Activated naive CD8-positive, alpha-beta T cell treated with anti-CD3 and anti-CD28 coated beads, Interleukin-2, amount 10 ng/mL, durations not matched to agents 7 days and 5 days (primary cell): ENCODE measurements around the gene HMGCLL1. TPM values are rescaled to one million over a fixed set of nuclear protein-coding genes. Genes with fewer than 3 reads are reported as not detected.

ENCODE experiments used
- ATAC-seq: fragments of 150-1000 bp; cut with Tn5 transposase; one replicate; pipeline ENCODE4 v1.10.0; 2021; ENCODE audit warnings: low read depth, moderate library complexity
- POLR2A ChIA-PET: fragments of 350-600 bp; sonication (Branson Sonifier 250); formaldehyde crosslinking; loops from one replicate; lab custom pipeline; 2021; ENCODE audit warnings: antibody characterized with exemption; lab: Charles Lee
- DNase-seq: peaks from one replicate; pipeline ENCODE4 v3.0.0; 2021
- H3K27ac Mint-ChIP-seq: one replicate; pipeline ENCODE4 v1.8.0; 2022; ENCODE audit warnings: mild to moderate bottlenecking, mixed read lengths
- H3K27me3 Mint-ChIP-seq: one replicate; pipeline ENCODE4 v1.8.0; 2022; ENCODE audit warnings: mild to moderate bottlenecking, moderate library complexity, mixed read lengths
- H3K36me3 Mint-ChIP-seq: one replicate; pipeline ENCODE4 v1.8.0; 2021; ENCODE audit warnings: mild to moderate bottlenecking, mixed read lengths
- H3K4me1 Mint-ChIP-seq: one replicate; pipeline ENCODE4 v1.8.0; 2021; ENCODE audit warnings: mixed read lengths
- H3K4me3 Mint-ChIP-seq: one replicate; pipeline ENCODE4 v1.8.0; 2022; ENCODE audit warnings: mild to moderate bottlenecking, moderate library complexity, mixed read lengths
- H3K9me3 Mint-ChIP-seq: one replicate; pipeline ENCODE4 v1.8.0; 2021; ENCODE audit warnings: mixed read lengths
- total RNA-seq, 2 experiments: library from RNA; stranded (reverse); gene quantifications; one replicate each; pipeline ENCODE4 v1.2.3, GENCODE V29; 2021

Gene HMGCLL1
- total RNA-seq, 2 experiments from 2014 or later, result not detected

GRCh38 chr6:55449225-55449624 is 129.8 kb downstream of the HMGCLL1 start:
- ATAC-seq, result no peak
- no peak overlapping the region for H3K4me3 Mint-ChIP-seq
- POLR2A ChIA-PET, result no interaction called here
- no peak overlapping the region for H3K27ac Mint-ChIP-seq
- peaks cover 3% of the 10 kb centered on the region for H3K9me3 Mint-ChIP-seq
- no peaks in the 10 kb centered on the region for H3K4me1 Mint-ChIP-seq
- H3K27me3 Mint-ChIP-seq, result no peaks in the 10 kb centered on the region
- no peaks in the 10 kb centered on the region for H3K36me3 Mint-ChIP-seq
- DNase-seq, result no peak

- no peak for ATAC-seq
- Mint-ChIP-seq H3K27me3 (no peaks in the 10 kb centered on the region), H3K27ac (no peak overlapping the region), H3K36me3 (no peaks in the 10 kb centered on the region), H3K4me3 (no peak overlapping the region), H3K9me3 (peaks cover 3% of the 10 kb centered on the region), H3K4me1 (no peaks in the 10 kb centered on the region)
- DNase-seq, result no peak
- POLR2A ChIA-PET, result no interaction called here
Observed at GRCh38 chr6:55448451-55448850, 130.5 kb downstream of the HMGCLL1 start.

- no peaks in the 10 kb centered on the region for H3K4me1 Mint-ChIP-seq
- ATAC-seq, result no peak
- DNase-seq, result no peak
- POLR2A ChIA-PET, result no interaction called here
- H3K9me3 Mint-ChIP-seq, result peaks cover 3% of the 10 kb centered on the region
- H3K36me3 Mint-ChIP-seq, result no peaks in the 10 kb centered on the region
- H3K27ac Mint-ChIP-seq, result no peak overlapping the region
- no peak overlapping the region for H3K4me3 Mint-ChIP-seq
- H3K27me3 Mint-ChIP-seq, result no peaks in the 10 kb centered on the region
Observed at GRCh38 chr6:55447891-55448290, 131.1 kb downstream of the HMGCLL1 start.

DNA sequence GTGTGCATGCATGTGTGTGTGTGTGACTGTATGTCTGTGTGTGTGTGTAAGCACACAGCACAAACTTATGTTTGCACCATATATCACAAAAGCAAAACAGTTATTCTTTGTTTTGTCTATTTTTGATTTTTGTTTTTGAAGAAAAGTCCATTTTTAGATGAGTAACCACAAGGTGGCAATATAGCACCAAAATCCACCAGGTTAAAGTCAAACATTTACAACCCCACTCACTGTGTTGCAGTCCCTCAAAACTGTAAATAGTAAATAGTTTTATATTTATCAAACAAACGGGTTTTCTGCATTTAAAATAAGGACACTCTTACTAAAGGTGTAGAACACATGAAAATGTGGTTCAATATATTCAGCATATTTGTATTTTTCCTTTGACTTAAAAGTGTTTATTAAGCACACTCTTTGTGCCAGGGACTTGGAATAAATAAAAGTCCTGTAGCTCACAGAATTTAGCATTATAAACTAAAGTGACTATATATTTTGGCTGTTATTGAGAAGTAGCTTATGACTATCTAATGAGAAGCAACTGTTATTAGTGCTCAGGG is 133.3 kb downstream of the HMGCLL1 start:
- no peak for ATAC-seq
- H3K36me3 Mint-ChIP-seq, result no peaks in the 10 kb centered on the region
- no peaks in the 10 kb centered on the region for H3K9me3 Mint-ChIP-seq
- H3K27me3 Mint-ChIP-seq, result no peaks in the 10 kb centered on the region
- POLR2A ChIA-PET, result no interaction called here
- no peak overlapping the region for H3K27ac Mint-ChIP-seq
- no peak for DNase-seq
- H3K4me3 Mint-ChIP-seq, result no peak overlapping the region
- no peaks in the 10 kb centered on the region for H3K4me1 Mint-ChIP-seq

GRCh38 chr6:55443238-55444134 is 135.5 kb downstream of the HMGCLL1 start:
- POLR2A ChIA-PET, result no interaction called here
- H3K4me1 Mint-ChIP-seq, result no peaks in the 10 kb centered on the region
- H3K4me3 Mint-ChIP-seq, result no peak overlapping the region
- DNase-seq (no peak), ATAC-seq (no peak)
- no peaks in the 10 kb centered on the region for H3K36me3 Mint-ChIP-seq
- H3K9me3 Mint-ChIP-seq, result no peaks in the 10 kb centered on the region
- H3K27ac Mint-ChIP-seq, result no peak overlapping the region
- no peaks in the 10 kb centered on the region for H3K27me3 Mint-ChIP-seq

GRCh38 chr6:55438203-55438602 is 140.8 kb downstream of the HMGCLL1 start:
- no peaks in the 10 kb centered on the region for H3K27me3 Mint-ChIP-seq
- H3K36me3 Mint-ChIP-seq, result no peaks in the 10 kb centered on the region
- no peaks in the 10 kb centered on the region for H3K9me3 Mint-ChIP-seq
- ATAC-seq (no peak), DNase-seq (no peak)
- no peak overlapping the region for H3K27ac Mint-ChIP-seq
- POLR2A ChIA-PET, result no interaction called here
- H3K4me3 Mint-ChIP-seq, result no peak overlapping the region
- H3K4me1 Mint-ChIP-seq, result no peaks in the 10 kb centered on the region

- H3K4me1 Mint-ChIP-seq, result no peaks in the 10 kb centered on the region
- no peak for DNase-seq
- no peaks in the 10 kb centered on the region for H3K27me3 Mint-ChIP-seq
- H3K36me3 Mint-ChIP-seq, result no peaks in the 10 kb centered on the region
- no peak for ATAC-seq
- no peak overlapping the region for H3K4me3 Mint-ChIP-seq
- no peaks in the 10 kb centered on the region for H3K9me3 Mint-ChIP-seq
- POLR2A ChIA-PET, result no interaction called here
- no peak overlapping the region for H3K27ac Mint-ChIP-seq
Observed at GRCh38 chr6:55437141-55437540, 141.9 kb downstream of the HMGCLL1 start.

DNA sequence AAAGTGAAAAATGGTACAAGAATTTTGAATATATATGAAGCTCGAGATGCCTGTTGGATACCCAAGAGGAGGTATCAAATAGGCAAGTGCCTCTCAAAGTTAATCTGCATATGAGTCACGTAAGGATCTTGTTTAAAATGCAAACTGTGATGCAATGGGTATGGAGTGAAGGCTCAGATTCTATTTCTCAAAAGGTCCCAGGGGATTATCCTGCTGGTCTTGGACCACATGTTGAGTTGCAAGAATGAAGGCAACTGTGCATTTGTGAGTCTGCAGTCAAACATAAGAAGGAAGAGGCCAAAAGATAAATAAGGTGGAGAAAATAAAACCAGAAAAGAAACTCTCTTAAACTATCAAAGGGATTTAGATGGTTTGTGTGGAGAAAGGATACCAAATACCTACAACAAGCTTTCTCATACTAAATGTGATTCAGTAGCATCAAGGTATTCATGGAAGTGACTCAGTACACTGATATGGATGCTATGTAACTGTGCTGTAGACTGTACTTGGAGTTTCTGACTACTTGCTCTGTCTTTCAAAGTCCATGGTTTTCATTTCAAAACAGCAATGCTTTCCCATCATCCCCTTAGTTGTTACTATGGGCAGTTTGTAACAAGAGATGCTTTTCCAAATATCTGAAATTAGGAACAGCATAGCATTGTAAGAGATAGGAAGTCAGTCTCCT is 145.4 kb downstream of the HMGCLL1 start:
- Mint-ChIP-seq H3K4me3 (no peak overlapping the region), H3K27ac (no peak overlapping the region), H3K27me3 (no peaks in the 10 kb centered on the region), H3K36me3 (no peaks in the 10 kb centered on the region), H3K9me3 (peaks cover 2% of the 10 kb centered on the region), H3K4me1 (no peaks in the 10 kb centered on the region)
- DNase-seq (no peak), ATAC-seq (no peak)
- POLR2A ChIA-PET, result no interaction called here

- no peaks in the 10 kb centered on the region for H3K9me3 Mint-ChIP-seq
- no peak overlapping the region for H3K4me3 Mint-ChIP-seq
- no peaks in the 10 kb centered on the region for H3K36me3 Mint-ChIP-seq
- no peak overlapping the region for H3K27ac Mint-ChIP-seq
- H3K27me3 Mint-ChIP-seq, result no peaks in the 10 kb centered on the region
- DNase-seq (no peak), ATAC-seq (no peak)
- H3K4me1 Mint-ChIP-seq, result no peaks in the 10 kb centered on the region
- POLR2A ChIA-PET, result no interaction called here
Observed at GRCh38 chr6:55423933-55424332, 155.1 kb downstream of the HMGCLL1 start.

- no peak for DNase-seq
- POLR2A ChIA-PET, result no interaction called here
Observed at GRCh38 chr6:55410674-55411073, 168.3 kb downstream of the HMGCLL1 start.

DNA sequence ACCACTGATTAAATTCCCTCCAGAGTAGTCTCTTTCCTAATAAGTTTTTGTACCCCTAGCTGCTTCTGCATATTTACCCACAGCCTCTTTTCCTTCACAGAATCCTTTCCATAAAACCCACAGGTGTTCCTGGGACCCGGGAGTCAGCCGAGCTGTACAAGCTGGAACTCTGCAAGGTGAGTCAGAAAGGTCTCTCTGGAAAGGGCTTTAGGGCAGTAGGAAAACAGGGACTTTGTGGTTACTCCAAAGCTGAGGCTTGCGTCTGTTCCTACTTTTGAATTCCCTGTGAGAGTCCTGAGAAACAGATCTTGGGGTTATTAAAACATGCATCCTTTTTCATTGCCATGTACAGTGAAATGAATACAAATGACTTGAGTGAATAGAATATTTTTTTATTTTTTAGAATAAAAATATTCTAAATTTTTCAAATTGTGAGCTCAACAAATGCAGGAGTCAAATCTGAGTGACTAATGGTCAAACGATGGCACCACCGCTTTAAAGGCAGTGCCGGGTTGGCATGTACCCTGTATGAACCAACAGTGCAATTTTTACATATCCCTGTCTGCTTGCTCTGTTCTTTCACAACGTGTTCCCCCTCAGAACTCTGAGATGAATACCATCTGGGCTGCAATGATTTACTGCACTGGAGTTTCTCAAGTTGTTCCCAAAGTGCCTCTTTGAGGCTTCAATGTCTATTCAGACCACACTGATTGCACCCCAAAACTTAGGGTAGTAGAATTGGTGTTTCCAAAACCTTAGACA is 173.3 kb downstream of the HMGCLL1 start:
- Mint-ChIP-seq H3K9me3 (peaks cover 2% of the 10 kb centered on the region), H3K27ac (no peak overlapping the region), H3K4me3 (no peak overlapping the region), H3K27me3 (no peaks in the 10 kb centered on the region), H3K36me3 (no peaks in the 10 kb centered on the region), H3K4me1 (no peaks in the 10 kb centered on the region)
- POLR2A ChIA-PET, result no interaction called here
- no peak for ATAC-seq
- DNase-seq, result no peak

More at GRCh38 chr6:55410674-55411073, 168.3 kb downstream of the HMGCLL1 start:
- Mint-ChIP-seq H3K9me3 (peaks cover 8% of the 10 kb centered on the region), H3K4me3 (no peak overlapping the region), H3K27me3 (no peaks in the 10 kb centered on the region), H3K27ac (no peak overlapping the region), H3K36me3 (no peaks in the 10 kb centered on the region), H3K4me1 (no peaks in the 10 kb centered on the region)
- ATAC-seq, result no peak

GRCh38 chr6:55399351-55399750 is 179.6 kb downstream of the HMGCLL1 start:
- Mint-ChIP-seq H3K4me1 (no peaks in the 10 kb centered on the region), H3K9me3 (peaks cover 1% of the 10 kb centered on the region), H3K36me3 (no peaks in the 10 kb centered on the region), H3K27me3 (no peaks in the 10 kb centered on the region), H3K4me3 (no peak overlapping the region), H3K27ac (no peak overlapping the region)
- DNase-seq (no peak), ATAC-seq (no peak)
- POLR2A ChIA-PET, result no interaction called here

- H3K4me1 Mint-ChIP-seq, result no peaks in the 10 kb centered on the region
- POLR2A ChIA-PET, result no interaction called here
- ATAC-seq, result no peak
- H3K9me3 Mint-ChIP-seq, result peaks cover 1% of the 10 kb centered on the region
- no peak overlapping the region for H3K27ac Mint-ChIP-seq
- no peaks in the 10 kb centered on the region for H3K27me3 Mint-ChIP-seq
- H3K36me3 Mint-ChIP-seq, result no peaks in the 10 kb centered on the region
- no peak overlapping the region for H3K4me3 Mint-ChIP-seq
- DNase-seq, result no peak
Observed at GRCh38 chr6:55397986-55398385, 181.0 kb downstream of the HMGCLL1 start.
